ENCODE data around the gene IFT74. TPM values are rescaled to one million over a fixed set of nuclear protein-coding genes. Genes with fewer than 3 reads are reported as not detected.

Gene IFT74
- total RNA-seq, 1 experiment from 2014 or later = 16.2 TPM

DNA sequence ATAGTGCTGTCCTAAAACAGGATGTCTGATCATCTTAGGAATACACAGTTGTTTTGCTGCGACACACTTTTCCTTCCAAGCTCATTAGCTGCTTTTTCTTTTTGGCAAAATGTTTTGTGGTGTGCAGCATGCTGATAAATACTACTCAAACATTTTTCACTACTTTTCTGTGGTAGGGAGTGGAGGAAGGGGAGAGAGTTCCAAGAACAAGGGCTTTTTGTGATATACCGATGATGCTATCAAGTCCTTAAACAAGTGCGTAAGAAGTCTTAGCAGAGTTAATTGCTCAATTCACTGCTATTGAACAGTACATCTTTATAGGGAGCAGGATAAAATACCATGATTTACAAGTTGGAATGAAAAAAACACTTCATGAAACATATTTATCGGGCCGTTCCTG lies 129.2 kb downstream of the IFT74 start:
- Histone ChIP-seq H3K4ac (ENCODE audit: low read depth, low read length) (no peak overlapping the region), H2BK5ac (ENCODE audit: insufficient read length, low read length) (no peak overlapping the region), H4K8ac (replicated peaks; ENCODE audit: insufficient read length, low read depth, low read length) (no peak overlapping the region), H2AK5ac (ENCODE audit: insufficient read length, low read length) (no peak overlapping the region), H3K18ac (ENCODE audit: insufficient read length, low read depth, low read length) (no peak overlapping the region), H3K56ac (ENCODE audit: insufficient read length, low read depth, low read length) (no peak overlapping the region), H2BK20ac (ENCODE audit: low read depth, low read length, poor library complexity, severe bottlenecking) (no peak overlapping the region), H4K5ac (ENCODE audit: insufficient read length, low read depth, low read length) (no peak overlapping the region), H3K14ac (ENCODE audit: insufficient read depth, low read length) (no peak overlapping the region), H2BK12ac (ENCODE audit: insufficient read length, low read depth, low read length) (no peak overlapping the region), H3K27ac (ENCODE audit: insufficient read length, low read depth, low read length) (no peak overlapping the region), H3K9ac (ENCODE audit: extremely low read depth, insufficient read length, low read length) (no peak overlapping the region), H4K91ac (ENCODE audit: insufficient read length, low read depth, low read length) (no peak overlapping the region), H3K23me2 (ENCODE audit: insufficient read length, low read depth, low read length, poor library complexity, severe bottlenecking) (no peaks in the 10 kb centered on the region), H3K4me1 (ENCODE audit: insufficient read depth, low read length) (no peaks in the 10 kb centered on the region; the same call in 1 of the 2 replicates), H3K27me3 (ENCODE audit: insufficient read depth, low read length) (no peaks in the 10 kb centered on the region), H2BK15ac (ENCODE audit: low read depth, low read length) (no peak overlapping the region), H3K79me2 (ENCODE audit: insufficient read depth, low read length) (no peaks in the 10 kb centered on the region), H3K79me1 (ENCODE audit: insufficient read depth, low read depth, low read length, poor library complexity, severe bottlenecking) (no peaks in the 10 kb centered on the region), H3K4me2 (ENCODE audit: insufficient read depth, insufficient read length, low read length) (no peak overlapping the region), H2BK120ac (ENCODE audit: low read depth, low read length, poor library complexity, severe bottlenecking) (no peak overlapping the region), H3K9me3 (ENCODE audit: control insufficient read depth, low read depth, low read length) (no peaks in the 10 kb centered on the region), H3T11ph (ENCODE audit: low read length) (no peak overlapping the region), H2AFZ (ENCODE audit: low read length) (no peak overlapping the region), H3K23ac (ENCODE audit: insufficient read length, low read depth, low read length) (no peak overlapping the region), H4K20me1 (ENCODE audit: control insufficient read depth, insufficient read depth, insufficient read length) (no peaks in the 10 kb centered on the region)
- no peak for DNase-seq
- Mint-ChIP-seq H3K27ac (no peak overlapping the region), H3K4me1 (no peaks in the 10 kb centered on the region), H3K4me3 (no peak overlapping the region), H3K27me3 (ENCODE audit: low read depth) (no peaks in the 10 kb centered on the region), H3K9me3 (no peaks in the 10 kb centered on the region), H3K36me3 (ENCODE audit: insufficient read depth in 1 of 3, low read depth in 3 of 3) (no peaks in the 10 kb centered on the region)
- TF ChIP-seq, protein P1, sequence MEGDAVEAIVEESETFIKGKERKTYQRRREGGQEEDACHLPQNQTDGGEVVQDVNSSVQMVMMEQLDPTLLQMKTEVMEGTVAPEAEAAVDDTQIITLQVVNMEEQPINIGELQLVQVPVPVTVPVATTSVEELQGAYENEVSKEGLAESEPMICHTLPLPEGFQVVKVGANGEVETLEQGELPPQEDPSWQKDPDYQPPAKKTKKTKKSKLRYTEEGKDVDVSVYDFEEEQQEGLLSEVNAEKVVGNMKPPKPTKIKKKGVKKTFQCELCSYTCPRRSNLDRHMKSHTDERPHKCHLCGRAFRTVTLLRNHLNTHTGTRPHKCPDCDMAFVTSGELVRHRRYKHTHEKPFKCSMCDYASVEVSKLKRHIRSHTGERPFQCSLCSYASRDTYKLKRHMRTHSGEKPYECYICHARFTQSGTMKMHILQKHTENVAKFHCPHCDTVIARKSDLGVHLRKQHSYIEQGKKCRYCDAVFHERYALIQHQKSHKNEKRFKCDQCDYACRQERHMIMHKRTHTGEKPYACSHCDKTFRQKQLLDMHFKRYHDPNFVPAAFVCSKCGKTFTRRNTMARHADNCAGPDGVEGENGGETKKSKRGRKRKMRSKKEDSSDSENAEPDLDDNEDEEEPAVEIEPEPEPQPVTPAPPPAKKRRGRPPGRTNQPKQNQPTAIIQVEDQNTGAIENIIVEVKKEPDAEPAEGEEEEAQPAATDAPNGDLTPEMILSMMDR (conservative IDR thresholded peaks at IDR 0.05) = no peak
- WGBS (ENCODE audit: extremely low coverage, insufficient read length, low lambda C conversion rate) = no CpG with 5 or more reads among the region's 5 CpGs
